Transverse colon (tissue), 4 donors: ENCODE results near the gene LRFN2. TPM values are rescaled to one million over a fixed set of nuclear protein-coding genes. Genes with fewer than 3 reads are reported as not detected.

ENCODE experiments used
- DNase-seq: peaks from one replicate; pipeline ENCODE4 v3.0.0-alpha.2; 2019
- H3K27ac ChIP-seq, 4 donors: fragments of 200-600 bp; sonication (generic); 2 replicates each; pipeline ENCODE4 v1.5.1; 2016 to 2018; ENCODE audit warnings: inconsistent platforms in 4 of 4
- H3K27me3 ChIP-seq: fragments of 200-600 bp; sonication (generic); 2 replicates; pipeline ENCODE4 v1.5.1; 2017; ENCODE audit warnings: inconsistent platforms
- H3K36me3 ChIP-seq, 4 donors: fragments of 200-600 bp; sonication (generic); 2 replicates each; pipeline ENCODE4 v1.5.1; 2017 to 2019; ENCODE audit warnings: inconsistent platforms in 4 of 4
- H3K4me1 ChIP-seq, 4 donors: fragments of 200-600 bp; sonication (generic); 2 replicates each; pipeline ENCODE4 v1.5.1; 2017 to 2020; ENCODE audit warnings: inconsistent platforms in 4 of 4
- H3K4me3 ChIP-seq, 4 donors: fragments of 200-600 bp; sonication (generic); 1 replicate in 1 of 4; 2 replicates in 3 of 4; pipeline versions ENCODE4 v1.5.1 to v1.6.1; 2017 to 2019; ENCODE audit warnings: inconsistent platforms in 4 of 4
- H3K9me3 ChIP-seq, 2 donors: fragments of 200-600 bp; sonication (generic); 2 replicates each; pipeline ENCODE4 v1.5.1; 2017 to 2019; ENCODE audit warnings: inconsistent platforms in 2 of 2
- EP300 ChIP-seq: sonication (generic); formaldehyde crosslinking; IDR thresholded peaks from one replicate; pipeline ENCODE4 v1.6.1; 2017; ENCODE audit warnings: antibody characterized with exemption, low read depth
- POLR2A ChIP-seq: fragments of 450-650 bp; IDR thresholded peaks from one replicate; pipeline ENCODE4 v1.6.1; 2016; ENCODE audit warnings: antibody characterized with exemption, mild to moderate bottlenecking, moderate library complexity
- POLR2AphosphoS5 ChIP-seq, 3 donors: sonication (generic); formaldehyde crosslinking; IDR thresholded peaks; one replicate each; pipeline ENCODE4 v1.6.1; 2016; ENCODE audit warnings: antibody characterized with exemption in 3 of 3
- WGBS, 2 donors: methylation state at CpG; one replicate each; pipeline ENCODE4 v1.1.5; 2018; ENCODE audit warnings: low coverage in 1 of 2; 5-methylcytosine and 5-hydroxymethylcytosine counted together
- in situ Hi-C, 4 donors: fragments of 200-750 bp; cut with MboI; loops; one replicate each; pipeline versions ENCODE4 v1.15.0 to v1.15.1; 2017; ENCODE audit warnings: low sequenced_read_pairs in 3 of 4, low pct_ligation_motif_present in 1 of 4, low pct_unique_long_range_greater_than_20kb in 1 of 4
- intact Hi-C: fragments of 100-400 bp; cut with DNase I; formaldehyde crosslinking; loops from one replicate; pipeline ENCODE4 v1.15.1; 2023; ENCODE audit warnings: low total_unique reads
- total RNA-seq, 4 donors: library from RNA; depleted of rRNA; stranded (reverse); fragments of >200 nt; gene quantifications; one replicate each; pipeline ENCODE4 v1.1.0, GENCODE V29; 2016
- TF ChIP-seq, protein P1 (sequence below), 5 experiments: fragments of 200-600 bp in 3 of 5; fragments of 450-650 bp in 2 of 5; sonication (generic) in 3 of 5; IDR thresholded peaks; 1 replicate in 2 of 5; 2 replicates in 3 of 5; pipeline ENCODE4 v1.5.1; 2016 to 2017; ENCODE audit warnings: antibody characterized with exemption in 5 of 5, inconsistent platforms in 3 of 5, mild to moderate bottlenecking in 2 of 5, moderate library complexity in 1 of 5

LRFN2 gene
- total RNA-seq, 4 donors from 2014 or later: 0.40 to 0.41 TPM; not detected in 2

GRCh38 chr6:40568062-40568708, 19.0 kb downstream of the LRFN2 start:
- Histone ChIP-seq H3K27me3 (no peaks in the 10 kb centered on the region), H3K4me1 (no peaks in the 10 kb centered on the region), H3K36me3 (no peaks in the 10 kb centered on the region), H3K4me3 (no peak overlapping the region), H3K9me3 (no peaks in the 10 kb centered on the region), H3K27ac (no peak overlapping the region)
- WGBS, 2 donors: 78 to 81% methylated on average over 5 to 6 of the region's 6 CpGs
- TF ChIP-seq POLR2AphosphoS5 (IDR thresholded peaks at IDR 0.05) (no peak), EP300 (no peak)
- TF ChIP-seq, protein P1, sequence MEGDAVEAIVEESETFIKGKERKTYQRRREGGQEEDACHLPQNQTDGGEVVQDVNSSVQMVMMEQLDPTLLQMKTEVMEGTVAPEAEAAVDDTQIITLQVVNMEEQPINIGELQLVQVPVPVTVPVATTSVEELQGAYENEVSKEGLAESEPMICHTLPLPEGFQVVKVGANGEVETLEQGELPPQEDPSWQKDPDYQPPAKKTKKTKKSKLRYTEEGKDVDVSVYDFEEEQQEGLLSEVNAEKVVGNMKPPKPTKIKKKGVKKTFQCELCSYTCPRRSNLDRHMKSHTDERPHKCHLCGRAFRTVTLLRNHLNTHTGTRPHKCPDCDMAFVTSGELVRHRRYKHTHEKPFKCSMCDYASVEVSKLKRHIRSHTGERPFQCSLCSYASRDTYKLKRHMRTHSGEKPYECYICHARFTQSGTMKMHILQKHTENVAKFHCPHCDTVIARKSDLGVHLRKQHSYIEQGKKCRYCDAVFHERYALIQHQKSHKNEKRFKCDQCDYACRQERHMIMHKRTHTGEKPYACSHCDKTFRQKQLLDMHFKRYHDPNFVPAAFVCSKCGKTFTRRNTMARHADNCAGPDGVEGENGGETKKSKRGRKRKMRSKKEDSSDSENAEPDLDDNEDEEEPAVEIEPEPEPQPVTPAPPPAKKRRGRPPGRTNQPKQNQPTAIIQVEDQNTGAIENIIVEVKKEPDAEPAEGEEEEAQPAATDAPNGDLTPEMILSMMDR (IDR thresholded peaks at IDR 0.05): no peak
- intact Hi-C loops (no loop called here), in situ Hi-C loops (no loop called here)
- no peak for DNase-seq

GRCh38 chr6:40563111-40563510, 24.1 kb downstream of the LRFN2 start:
- H3K27ac ChIP-seq: no peak overlapping the region
- H3K9me3 ChIP-seq: no peaks in the 10 kb centered on the region
- H3K4me1 ChIP-seq: no peaks in the 10 kb centered on the region
- intact Hi-C loops: no loop called here
- H3K4me3 ChIP-seq: no peak overlapping the region
- WGBS, 2 donors: 73% methylated on average over 5 of the region's 5 CpGs; no CpG with 5 or more reads in 1 of the 2 donors
- in situ Hi-C loops: no loop called here
- TF ChIP-seq POLR2A (no peak), EP300 (no peak)
- H3K36me3 ChIP-seq: no peaks in the 10 kb centered on the region
- DNase-seq: no peak
- H3K27me3 ChIP-seq: no peaks in the 10 kb centered on the region

DNA sequence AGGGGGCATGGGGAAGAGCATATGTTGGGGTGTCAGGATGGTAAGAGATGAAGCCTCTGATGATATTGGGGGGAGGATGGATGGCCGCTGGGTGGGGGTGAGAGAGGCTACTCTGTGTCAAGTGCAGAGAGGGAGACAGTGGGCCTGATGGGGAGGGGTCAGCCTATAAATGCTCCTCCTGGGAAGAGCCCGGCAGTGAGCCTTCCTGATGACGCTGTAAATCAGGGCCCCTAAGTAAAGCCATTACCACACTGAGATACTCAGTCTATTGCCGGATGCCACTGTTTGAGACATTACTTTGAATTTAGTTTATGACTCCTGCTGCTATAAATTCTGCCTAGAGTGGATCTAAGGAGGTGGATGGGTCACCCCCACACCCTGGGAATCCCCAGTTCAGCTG, 28.1 kb downstream of the LRFN2 start:
- Histone ChIP-seq H3K27ac (no peak overlapping the region), H3K27me3 (no peaks in the 10 kb centered on the region), H3K4me3 (no peak overlapping the region), H3K36me3 (no peaks in the 10 kb centered on the region), H3K4me1 (no peaks in the 10 kb centered on the region), H3K9me3 (no peaks in the 10 kb centered on the region)
- DNase-seq: no peak
- in situ Hi-C loops (no loop called here), intact Hi-C loops (no loop called here)
- WGBS, 2 donors: 96% methylated on average over 4 of the region's 4 CpGs; no CpG with 5 or more reads in 1 of the 2 donors
- TF ChIP-seq EP300 (no peak), POLR2AphosphoS5 (IDR thresholded peaks at IDR 0.05) (no peak), POLR2A (no peak)
- TF ChIP-seq, protein P1 (IDR thresholded peaks at IDR 0.05): no peak

DNA sequence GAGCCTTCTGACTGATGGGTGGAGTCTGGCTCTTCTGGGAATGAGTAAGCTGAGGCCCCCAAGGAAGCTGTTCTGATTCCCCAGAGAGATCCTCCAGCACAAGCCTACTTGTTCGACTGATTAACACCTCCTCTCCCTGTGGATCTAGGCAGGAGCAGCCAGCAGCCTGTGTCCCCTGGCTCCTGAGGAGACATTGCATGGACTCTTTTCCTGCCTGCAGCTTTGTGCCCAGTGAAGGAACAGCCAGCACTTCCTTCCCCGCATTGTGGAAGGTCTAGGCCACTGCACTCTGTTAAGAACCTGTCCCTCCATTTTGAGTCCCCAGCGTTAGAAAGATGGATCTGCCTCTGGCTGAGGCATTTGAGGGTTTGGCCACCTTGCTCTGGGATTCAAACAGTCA, 29.1 kb downstream of the LRFN2 start:
- H3K36me3 ChIP-seq: no peaks in the 10 kb centered on the region
- in situ Hi-C loops (no loop called here), intact Hi-C loops (no loop called here)
- no peak overlapping the region for H3K27ac ChIP-seq
- TF ChIP-seq EP300 (no peak), POLR2A (no peak), POLR2AphosphoS5 (IDR thresholded peaks at IDR 0.05) (no peak)
- TF ChIP-seq, protein P1 (IDR thresholded peaks at IDR 0.05): no peak
- no peaks in the 10 kb centered on the region for H3K4me1 ChIP-seq
- no peak for DNase-seq
- no peak overlapping the region for H3K4me3 ChIP-seq
- no peaks in the 10 kb centered on the region for H3K27me3 ChIP-seq
- no peaks in the 10 kb centered on the region for H3K9me3 ChIP-seq
- WGBS, 2 donors: 73% methylated on average over 3 of the region's 3 CpGs; no CpG with 5 or more reads in 1 of the 2 donors

DNA sequence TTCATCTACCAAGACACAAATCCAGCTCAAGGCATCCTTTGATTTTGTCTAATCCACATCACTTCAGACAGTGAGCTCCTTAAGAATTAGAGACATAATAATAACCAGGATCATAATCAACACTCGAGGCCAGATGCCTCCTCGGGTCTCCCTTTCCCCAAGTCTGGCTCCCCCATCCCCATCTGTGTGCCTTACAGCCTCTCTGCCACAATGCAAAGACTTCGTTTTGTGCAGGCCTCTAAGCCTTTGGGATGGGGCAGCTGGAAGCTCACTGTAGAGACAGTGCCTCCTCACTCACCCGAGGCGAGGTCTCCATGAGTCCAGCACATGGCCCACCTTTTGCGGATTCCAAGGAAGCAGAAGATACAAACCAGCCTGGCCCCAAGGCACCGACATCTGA, 30.3 kb downstream of the LRFN2 start:
- DNase-seq: no peak
- TF ChIP-seq POLR2A (no peak), POLR2AphosphoS5 (IDR thresholded peaks at IDR 0.05) (no peak), EP300 (no peak)
- TF ChIP-seq, protein P1 (IDR thresholded peaks at IDR 0.05): no peak
- Histone ChIP-seq H3K4me1 (no peaks in the 10 kb centered on the region), H3K4me3 (no peak overlapping the region), H3K27ac (no peak overlapping the region), H3K9me3 (no peaks in the 10 kb centered on the region), H3K27me3 (no peaks in the 10 kb centered on the region), H3K36me3 (no peaks in the 10 kb centered on the region)
- WGBS, 2 donors: 84 to 89% methylated on average over 5 to 7 of the region's 7 CpGs
- in situ Hi-C loops: no loop called here
- intact Hi-C loops: no loop called here
